ENCODE data around the gene HSD17B10.

Gene HSD17B10

GRCh38 chrX:53456254-53456653, 22.1 kb upstream of the HSD17B10 start:
- no peaks in the 10 kb centered on the region for H3K27me3 ChIP-seq (ENCODE audit: control insufficient read depth, insufficient read depth, low read length)
- no peaks in the 10 kb centered on the region for H3K4me1 ChIP-seq (ENCODE audit: control insufficient read depth, insufficient read depth, low read length)
- H3K9ac ChIP-seq (ENCODE audit: low read length) = no peak overlapping the region
- no peaks in the 10 kb centered on the region for H3K36me3 ChIP-seq (ENCODE audit: control insufficient read depth, insufficient read depth, low read length)
- H3K27ac ChIP-seq (ENCODE audit: low read depth, low read length) = no peak overlapping the region
- H3K9me3 ChIP-seq (ENCODE audit: control insufficient read depth, insufficient read depth, low read depth, low read length) = no peaks in the 10 kb centered on the region; the same call in 1 of the 2 replicates
- H3K4me3 ChIP-seq (ENCODE audit: low read depth, low read length) = no peak overlapping the region

- H3K27ac ChIP-seq (ENCODE audit: low read depth, low read length) = no peak overlapping the region
- H3K4me1 ChIP-seq (ENCODE audit: control insufficient read depth, insufficient read depth, low read length) = no peaks in the 10 kb centered on the region
- peaks cover 5% of the 10 kb centered on the region; the same call in 1 of the 2 replicates for H3K9me3 ChIP-seq (ENCODE audit: control insufficient read depth, insufficient read depth, low read depth, low read length)
- H3K4me3 ChIP-seq (ENCODE audit: low read depth, low read length) = no peak overlapping the region
- H3K27me3 ChIP-seq (ENCODE audit: control insufficient read depth, insufficient read depth, low read length) = no peaks in the 10 kb centered on the region
- H3K36me3 ChIP-seq (ENCODE audit: control insufficient read depth, insufficient read depth, low read length) = no peaks in the 10 kb centered on the region
- no peak overlapping the region for H3K9ac ChIP-seq (ENCODE audit: low read length)
Measured at GRCh38 chrX:53452812-53453211, 18.6 kb upstream of the HSD17B10 start.

GRCh38 chrX:53449632-53450031, 15.5 kb upstream of the HSD17B10 start:
- Histone ChIP-seq H3K4me3 (ENCODE audit: low read depth, low read length) (no peak overlapping the region), H3K9ac (ENCODE audit: low read length) (no peak overlapping the region), H3K4me1 (ENCODE audit: control insufficient read depth, insufficient read depth, low read length) (no peaks in the 10 kb centered on the region), H3K36me3 (ENCODE audit: control insufficient read depth, insufficient read depth, low read length) (no peaks in the 10 kb centered on the region), H3K27me3 (ENCODE audit: control insufficient read depth, insufficient read depth, low read length) (no peaks in the 10 kb centered on the region), H3K27ac (ENCODE audit: low read depth, low read length) (no peak overlapping the region), H3K9me3 (ENCODE audit: control insufficient read depth, insufficient read depth, low read depth, low read length) (peaks cover 5% of the 10 kb centered on the region; the same call in 1 of the 2 replicates)

GRCh38 chrX:53447441-53447840, 13.3 kb upstream of the HSD17B10 start:
- no peak overlapping the region for H3K27ac ChIP-seq (ENCODE audit: low read depth, low read length)
- no peaks in the 10 kb centered on the region for H3K36me3 ChIP-seq (ENCODE audit: control insufficient read depth, insufficient read depth, low read length)
- H3K27me3 ChIP-seq (ENCODE audit: control insufficient read depth, insufficient read depth, low read length) = no peaks in the 10 kb centered on the region
- H3K4me3 ChIP-seq (ENCODE audit: low read depth, low read length) = no peak overlapping the region
- peaks cover 5% of the 10 kb centered on the region; the same call in 1 of the 2 replicates for H3K9me3 ChIP-seq (ENCODE audit: control insufficient read depth, insufficient read depth, low read depth, low read length)
- H3K4me1 ChIP-seq (ENCODE audit: control insufficient read depth, insufficient read depth, low read length) = no peaks in the 10 kb centered on the region
- H3K9ac ChIP-seq (ENCODE audit: low read length) = no peak overlapping the region

GRCh38 chrX:53445977-53446376, 11.8 kb upstream of the HSD17B10 start:
- no peak overlapping the region for H3K27ac ChIP-seq (ENCODE audit: low read depth, low read length)
- peaks cover 6% of the 10 kb centered on the region; the same call in 1 of the 2 replicates for H3K27me3 ChIP-seq (ENCODE audit: control insufficient read depth, insufficient read depth, low read length)
- no peaks in the 10 kb centered on the region; the same call in 1 of the 2 replicates for H3K4me1 ChIP-seq (ENCODE audit: control insufficient read depth, insufficient read depth, low read length)
- no peak overlapping the region for H3K4me3 ChIP-seq (ENCODE audit: low read depth, low read length)
- no peak overlapping the region for H3K9ac ChIP-seq (ENCODE audit: low read length)
- H3K9me3 ChIP-seq (ENCODE audit: control insufficient read depth, insufficient read depth, low read depth, low read length) = peaks cover 5% of the 10 kb centered on the region; the same call in 1 of the 2 replicates
- no peaks in the 10 kb centered on the region for H3K36me3 ChIP-seq (ENCODE audit: control insufficient read depth, insufficient read depth, low read length)

- Histone ChIP-seq H3K27ac (ENCODE audit: low read depth, low read length) (no peak overlapping the region), H3K27me3 (ENCODE audit: control insufficient read depth, insufficient read depth, low read length) (peaks cover 33% of the 10 kb centered on the region), H3K9me3 (ENCODE audit: control insufficient read depth, insufficient read depth, low read depth, low read length) (no peaks in the 10 kb centered on the region; the same call in 1 of the 2 replicates), H3K9ac (ENCODE audit: low read length) (no peak overlapping the region), H3K4me3 (ENCODE audit: low read depth, low read length) (peak overlapping the region; percentile 59), H3K36me3 (ENCODE audit: control insufficient read depth, insufficient read depth, low read length) (no peaks in the 10 kb centered on the region), H3K4me1 (ENCODE audit: control insufficient read depth, insufficient read depth, low read length) (peaks cover 2% of the 10 kb centered on the region; the same call in 1 of the 2 replicates)
Measured at GRCh38 chrX:53442322-53442631, 8.1 kb upstream of the HSD17B10 start.

- Histone ChIP-seq H3K9me3 (ENCODE audit: control insufficient read depth, insufficient read depth, low read depth, low read length) (no peaks in the 10 kb centered on the region; the same call in 1 of the 2 replicates), H3K4me1 (ENCODE audit: control insufficient read depth, insufficient read depth, low read length) (peaks cover 2% of the 10 kb centered on the region; the same call in 1 of the 2 replicates), H3K27me3 (ENCODE audit: control insufficient read depth, insufficient read depth, low read length) (peaks cover 33% of the 10 kb centered on the region), H3K9ac (ENCODE audit: low read length) (no peak overlapping the region), H3K36me3 (ENCODE audit: control insufficient read depth, insufficient read depth, low read length) (no peaks in the 10 kb centered on the region), H3K27ac (ENCODE audit: low read depth, low read length) (no peak overlapping the region), H3K4me3 (ENCODE audit: low read depth, low read length) (peak overlapping the region; percentile 59)
Measured at GRCh38 chrX:53441531-53442321, 7.6 kb upstream of the HSD17B10 start.

- Histone ChIP-seq H3K9ac (ENCODE audit: low read length) (peak overlapping the region; percentile 6), H3K9me3 (ENCODE audit: control insufficient read depth, insufficient read depth, low read depth, low read length) (no peaks in the 10 kb centered on the region; the same call in 1 of the 2 replicates), H3K36me3 (ENCODE audit: control insufficient read depth, insufficient read depth, low read length) (no peaks in the 10 kb centered on the region), H3K27ac (ENCODE audit: low read depth, low read length) (no peak overlapping the region), H3K4me1 (ENCODE audit: control insufficient read depth, insufficient read depth, low read length) (peaks cover 2% of the 10 kb centered on the region; the same call in 1 of the 2 replicates), H3K27me3 (ENCODE audit: control insufficient read depth, insufficient read depth, low read length) (peaks cover 33% of the 10 kb centered on the region), H3K4me3 (ENCODE audit: low read depth, low read length) (peak overlapping the region; percentile 59)
Measured at GRCh38 chrX:53440621-53441517, 6.7 kb upstream of the HSD17B10 start.

- Histone ChIP-seq H3K4me1 (ENCODE audit: control insufficient read depth, insufficient read depth, low read length) (peaks cover 2% of the 10 kb centered on the region; the same call in 1 of the 2 replicates), H3K36me3 (ENCODE audit: control insufficient read depth, insufficient read depth, low read length) (no peaks in the 10 kb centered on the region), H3K27ac (ENCODE audit: low read depth, low read length) (no peak overlapping the region), H3K9me3 (ENCODE audit: control insufficient read depth, insufficient read depth, low read depth, low read length) (no peaks in the 10 kb centered on the region; the same call in 1 of the 2 replicates), H3K4me3 (ENCODE audit: low read depth, low read length) (peak overlapping the region; percentile 59), H3K9ac (ENCODE audit: low read length) (no peak overlapping the region), H3K27me3 (ENCODE audit: control insufficient read depth, insufficient read depth, low read length) (peaks cover 33% of the 10 kb centered on the region)
Measured at GRCh38 chrX:53440101-53440500, 5.9 kb upstream of the HSD17B10 start.

- no peak overlapping the region for H3K27ac ChIP-seq (ENCODE audit: low read depth, low read length)
- peaks cover 6% of the 10 kb centered on the region; the same call in 1 of the 2 replicates for H3K4me1 ChIP-seq (ENCODE audit: control insufficient read depth, insufficient read depth, low read length)
- H3K9me3 ChIP-seq (ENCODE audit: control insufficient read depth, insufficient read depth, low read depth, low read length) = no peaks in the 10 kb centered on the region; the same call in 1 of the 2 replicates
- H3K36me3 ChIP-seq (ENCODE audit: control insufficient read depth, insufficient read depth, low read length) = no peaks in the 10 kb centered on the region
- no peak overlapping the region for H3K4me3 ChIP-seq (ENCODE audit: low read depth, low read length)
- peaks cover 33% of the 10 kb centered on the region for H3K27me3 ChIP-seq (ENCODE audit: control insufficient read depth, insufficient read depth, low read length)
- H3K9ac ChIP-seq (ENCODE audit: low read length) = no peak overlapping the region
Measured at GRCh38 chrX:53438832-53439230, 4.7 kb upstream of the HSD17B10 start.
